Testis (tissue), 3 donors: Measurements from ENCODE around the gene ATP1A3. TPM values are rescaled to one million over a fixed set of nuclear protein-coding genes. Genes with fewer than 3 reads are reported as not detected.

Experiments used
- DNase-seq: peaks from one replicate; pipeline ENCODE4 v3.0.0-alpha.2; 2019
- H3K27ac ChIP-seq, 2 donors: fragments of 200-600 bp; sonication (generic); one replicate each; pipeline ENCODE4 v1.5.1; 2019
- H3K27me3 ChIP-seq: fragments of 200-600 bp; sonication (generic); one replicate; pipeline ENCODE4 v1.5.1; 2019
- H3K36me3 ChIP-seq: fragments of 200-600 bp; sonication (generic); one replicate; pipeline ENCODE4 v1.5.1; 2017; ENCODE audit warnings: low read depth; ENCODE audit errors: missing control alignments
- H3K4me1 ChIP-seq: fragments of 200-600 bp; sonication (generic); one replicate; pipeline ENCODE4 v1.5.1; 2019
- H3K4me3 ChIP-seq, 2 donors: fragments of 200-600 bp; sonication (generic); one replicate each; pipeline ENCODE4 v1.5.1; 2017 to 2019
- H3K9me3 ChIP-seq: fragments of 200-600 bp; sonication (generic); one replicate; pipeline ENCODE4 v1.5.1; 2017
- CTCF ChIP-seq, 3 experiments: fragments of 450-650 bp in 2 of 3; fragments of 200-600 bp in 1 of 3; sonication (generic) in 1 of 3; IDR thresholded peaks; one replicate each; pipeline ENCODE4 v1.5.1; 2016 to 2019; ENCODE audit warnings: antibody characterized with exemption in 3 of 3, mild to moderate bottlenecking in 2 of 3, moderate library complexity in 1 of 3
- POLR2A ChIP-seq: fragments of 450-650 bp; IDR thresholded peaks from one replicate; pipeline ENCODE4 v1.6.1; 2017; ENCODE audit warnings: antibody characterized with exemption, mild to moderate bottlenecking, moderate library complexity
- WGBS, 2 donors: methylation state at CpG; one replicate each; pipeline ENCODE4 v1.1.5; 2018; 5-methylcytosine and 5-hydroxymethylcytosine counted together
- intact Hi-C: fragments of 100-400 bp; cut with DNase I; formaldehyde crosslinking; loops from one replicate; pipeline ENCODE4 v1.15.1; 2023; ENCODE audit warnings: low total_unique reads
- polyA plus RNA-seq: library from polyadenylated mRNA; stranded (reverse); fragments of 350-450 nt; fragmentation: Illumina TruSeq; extraction: RNeasy Lipid Tissue Mini Kit (QIAGEN cat#74804); gene quantifications from one replicate; pipeline ENCODE4 v1.2.3, GENCODE V29; 2014; ENCODE audit warnings: low read depth, low replicate concordance; ENCODE audit not compliant: insufficient read depth
- total RNA-seq, 2 donors: library from RNA; depleted of rRNA; stranded (reverse); fragments of >200 nt; gene quantifications; one replicate each; pipeline ENCODE4 v1.2.3, GENCODE V29; 2016

ATP1A3 gene
- total and polyA plus RNA-seq, 3 donors from 2014 or later, result 30.3 to 87.3 (median 60.8) TPM

GRCh38 chr19:41937525-41938468 lies 56.2 kb downstream of the ATP1A3 start:
- WGBS, 2 donors, result 61 to 66% methylated on average over 22 of the region's 22 CpGs
- no peaks in the 10 kb centered on the region for H3K36me3 ChIP-seq
- TF ChIP-seq POLR2A (no peak), CTCF (IDR thresholded peaks at IDR 0.05) (no peak)
- intact Hi-C loops, result no loop called here
- no peaks in the 10 kb centered on the region for H3K9me3 ChIP-seq
- no peak for DNase-seq
- H3K4me3 ChIP-seq, result no peak overlapping the region
- H3K27me3 ChIP-seq, result no peaks in the 10 kb centered on the region
- no peak overlapping the region for H3K27ac ChIP-seq
- peaks cover 3% of the 10 kb centered on the region for H3K4me1 ChIP-seq

- WGBS, 2 donors, result 76 to 78% methylated on average over 12 to 15 of the region's 15 CpGs
- Histone ChIP-seq H3K9me3 (no peaks in the 10 kb centered on the region), H3K4me3 (no peak overlapping the region), H3K4me1 (peaks cover 3% of the 10 kb centered on the region), H3K36me3 (no peaks in the 10 kb centered on the region), H3K27ac (no peak overlapping the region), H3K27me3 (no peaks in the 10 kb centered on the region)
- DNase-seq, result no peak
- TF ChIP-seq CTCF (IDR thresholded peaks at IDR 0.05) (no peak), POLR2A (no peak)
- intact Hi-C loops, result no loop called here
These were observed 57.1 kb downstream of the ATP1A3 start for GRCh38 chr19:41936961-41937360.

GRCh38 chr19:41936416-41936850 lies 57.6 kb downstream of the ATP1A3 start:
- Histone ChIP-seq H3K4me1 (peaks cover 3% of the 10 kb centered on the region), H3K36me3 (no peaks in the 10 kb centered on the region), H3K27me3 (no peaks in the 10 kb centered on the region), H3K9me3 (no peaks in the 10 kb centered on the region), H3K4me3 (no peak overlapping the region), H3K27ac (no peak overlapping the region)
- DNase-seq, result no peak
- TF ChIP-seq CTCF (IDR thresholded peaks at IDR 0.05), result no peak
- no peak for TF ChIP-seq POLR2A
- intact Hi-C loops, result no loop called here
- WGBS, 2 donors, result 78 to 81% methylated on average over 8 of the region's 8 CpGs

GRCh38 chr19:41935760-41936415 lies 58.1 kb downstream of the ATP1A3 start:
- no peak for DNase-seq
- Histone ChIP-seq H3K4me1 (peaks cover under 1% of the 10 kb centered on the region), H3K4me3 (no peak overlapping the region), H3K9me3 (no peaks in the 10 kb centered on the region), H3K27me3 (no peaks in the 10 kb centered on the region), H3K36me3 (no peaks in the 10 kb centered on the region), H3K27ac (no peak overlapping the region)
- intact Hi-C loops, result no loop called here
- WGBS, 2 donors, result 45 to 53% methylated on average over 26 of the region's 26 CpGs
- TF ChIP-seq CTCF (IDR thresholded peaks at IDR 0.05) (no peak), POLR2A (no peak)
